Osteocyte (in vitro differentiated cells): Measurements from ENCODE around the gene OR1L6. TPM values are rescaled to one million over a fixed set of nuclear protein-coding genes. Genes with fewer than 3 reads are reported as not detected.

Experiments
- DNase-seq: peaks from one replicate; pipeline ENCODE4 v3.0.0; 2021; ENCODE audit warnings: mixed read lengths; ENCODE audit not compliant: unreplicated experiment; ENCODE audit errors: extremely low spot score
- H3K27ac Mint-ChIP-seq: one replicate; pipeline ENCODE4 v1.8.0; 2021; ENCODE audit warnings: mild to moderate bottlenecking, mixed read lengths; ENCODE audit not compliant: unreplicated experiment
- H3K27me3 Mint-ChIP-seq: one replicate; pipeline ENCODE4 v1.8.0; 2021; ENCODE audit warnings: mixed read lengths; ENCODE audit not compliant: unreplicated experiment
- H3K36me3 Mint-ChIP-seq: one replicate; pipeline ENCODE4 v1.8.0; 2021; ENCODE audit warnings: mixed read lengths; ENCODE audit not compliant: unreplicated experiment
- H3K4me1 Mint-ChIP-seq: one replicate; pipeline ENCODE4 v1.8.0; 2021; ENCODE audit warnings: mixed read lengths; ENCODE audit not compliant: unreplicated experiment
- H3K4me3 Mint-ChIP-seq: one replicate; pipeline ENCODE4 v1.8.0; 2021; ENCODE audit warnings: mild to moderate bottlenecking, moderate library complexity, mixed read lengths; ENCODE audit not compliant: unreplicated experiment
- H3K9me3 Mint-ChIP-seq: one replicate; pipeline ENCODE4 v1.8.0; 2021; ENCODE audit warnings: mixed read lengths; ENCODE audit not compliant: unreplicated experiment
- long read RNA-seq: library from polyadenylated mRNA; unstranded; transcript quantifications from one replicate; pipeline ENCODE4 v2.0.0, GENCODE V29; 2021
- total RNA-seq: library from RNA; stranded (reverse); gene quantifications from 2 replicates; pipeline ENCODE4 v1.2.1, GENCODE V29; 2021
- TF ChIP-seq, protein P1 (sequence below): fragments of 200-600 bp; sonication (generic); IDR thresholded peaks from 2 replicates; pipeline ENCODE4 v1.5.0; 2021; ENCODE audit warnings: antibody characterized with exemption, mild to moderate bottlenecking, moderate library complexity

Gene OR1L6, protein sequence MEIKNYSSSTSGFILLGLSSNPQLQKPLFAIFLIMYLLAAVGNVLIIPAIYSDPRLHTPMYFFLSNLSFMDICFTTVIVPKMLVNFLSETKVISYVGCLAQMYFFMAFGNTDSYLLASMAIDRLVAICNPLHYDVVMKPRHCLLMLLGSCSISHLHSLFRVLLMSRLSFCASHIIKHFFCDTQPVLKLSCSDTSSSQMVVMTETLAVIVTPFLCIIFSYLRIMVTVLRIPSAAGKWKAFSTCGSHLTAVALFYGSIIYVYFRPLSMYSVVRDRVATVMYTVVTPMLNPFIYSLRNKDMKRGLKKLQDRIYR
- total RNA-seq = not detected in 2 replicates
- long read RNA-seq = 0 reads

DNA sequence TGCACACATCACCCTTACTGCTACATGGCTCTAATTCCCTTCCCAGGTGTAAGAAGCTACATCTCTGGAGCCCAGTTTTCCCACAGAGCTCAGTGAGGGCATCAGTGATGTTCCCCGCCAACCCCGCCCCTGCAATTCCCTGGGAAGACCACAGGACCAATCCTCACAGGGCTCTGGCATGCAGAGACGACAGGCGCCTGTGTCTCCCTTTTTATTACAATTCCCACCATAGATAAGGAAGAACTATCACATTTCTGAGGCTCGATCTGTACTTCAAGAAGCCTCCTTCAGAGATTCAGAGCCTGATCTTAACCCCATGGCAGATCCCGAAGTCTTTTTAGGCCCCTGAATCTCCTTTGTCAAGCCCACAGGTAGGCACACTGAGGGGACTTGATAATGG is at the start of gene OR1L6:
Gene OR1L6 (plus strand): TSS at position 301 of the 400 bp plus-strand sequence. CDS start 7,545 bp downstream, outside the sequence.
- Mint-ChIP-seq H3K9me3 (peaks cover 4% of the 10 kb centered on the region), H3K27me3 (peaks cover 13% of the 10 kb centered on the region), H3K4me1 (no peaks in the 10 kb centered on the region), H3K36me3 (no peaks in the 10 kb centered on the region), H3K4me3 (no peak within 1 kb of the TSS), H3K27ac (no peak within 1 kb of the TSS)
- DNase-seq = no peak
- TF ChIP-seq, protein P1, sequence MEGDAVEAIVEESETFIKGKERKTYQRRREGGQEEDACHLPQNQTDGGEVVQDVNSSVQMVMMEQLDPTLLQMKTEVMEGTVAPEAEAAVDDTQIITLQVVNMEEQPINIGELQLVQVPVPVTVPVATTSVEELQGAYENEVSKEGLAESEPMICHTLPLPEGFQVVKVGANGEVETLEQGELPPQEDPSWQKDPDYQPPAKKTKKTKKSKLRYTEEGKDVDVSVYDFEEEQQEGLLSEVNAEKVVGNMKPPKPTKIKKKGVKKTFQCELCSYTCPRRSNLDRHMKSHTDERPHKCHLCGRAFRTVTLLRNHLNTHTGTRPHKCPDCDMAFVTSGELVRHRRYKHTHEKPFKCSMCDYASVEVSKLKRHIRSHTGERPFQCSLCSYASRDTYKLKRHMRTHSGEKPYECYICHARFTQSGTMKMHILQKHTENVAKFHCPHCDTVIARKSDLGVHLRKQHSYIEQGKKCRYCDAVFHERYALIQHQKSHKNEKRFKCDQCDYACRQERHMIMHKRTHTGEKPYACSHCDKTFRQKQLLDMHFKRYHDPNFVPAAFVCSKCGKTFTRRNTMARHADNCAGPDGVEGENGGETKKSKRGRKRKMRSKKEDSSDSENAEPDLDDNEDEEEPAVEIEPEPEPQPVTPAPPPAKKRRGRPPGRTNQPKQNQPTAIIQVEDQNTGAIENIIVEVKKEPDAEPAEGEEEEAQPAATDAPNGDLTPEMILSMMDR = no peak

DNA sequence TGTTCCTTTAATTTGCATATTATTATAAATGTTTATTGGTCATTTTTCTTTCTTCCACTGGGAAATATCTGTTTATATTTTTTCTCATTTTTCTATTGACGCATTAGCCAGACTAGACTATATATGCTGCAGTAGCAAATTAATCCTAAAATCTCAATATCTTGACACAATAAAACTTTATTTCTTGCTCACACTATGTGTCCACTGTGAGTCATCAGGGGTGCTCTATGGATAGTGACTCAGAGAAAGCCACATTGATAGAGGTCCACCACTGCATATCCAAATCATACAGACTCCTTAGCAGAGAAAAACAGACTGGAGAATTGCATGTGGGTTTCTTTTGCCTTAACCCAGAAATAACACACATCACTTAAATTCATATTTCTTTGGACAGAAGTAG is 46.4 kb upstream of the OR1L6 start:
- Mint-ChIP-seq H3K36me3 (no peaks in the 10 kb centered on the region), H3K4me1 (no peaks in the 10 kb centered on the region), H3K4me3 (no peak overlapping the region), H3K27me3 (peaks cover 5% of the 10 kb centered on the region), H3K27ac (no peak overlapping the region), H3K9me3 (peaks cover 12% of the 10 kb centered on the region)
- TF ChIP-seq, protein P1 = no peak
- no peak for DNase-seq

DNA sequence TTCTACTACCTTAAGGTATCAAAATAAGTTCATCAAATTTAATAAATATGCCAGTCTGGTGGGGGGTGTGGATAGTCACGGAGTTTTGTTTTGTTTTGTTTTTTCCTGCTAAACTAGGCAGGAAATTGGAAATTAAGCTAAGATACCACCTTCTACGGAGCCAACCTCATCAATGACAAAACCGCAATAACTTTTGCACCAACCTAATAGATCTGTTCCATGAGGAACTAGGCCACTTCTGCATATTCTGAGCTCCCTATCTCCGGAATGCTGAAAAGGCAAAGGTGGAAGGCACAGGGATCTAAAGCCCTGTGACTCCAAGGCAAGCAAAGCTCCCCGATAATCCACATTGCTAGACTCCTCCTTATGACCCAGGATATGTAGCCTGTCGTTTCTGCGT is 24.1 kb upstream of the OR1L6 start:
- Mint-ChIP-seq H3K27me3 (peaks cover 2% of the 10 kb centered on the region), H3K36me3 (no peaks in the 10 kb centered on the region), H3K4me3 (no peak overlapping the region), H3K4me1 (no peaks in the 10 kb centered on the region), H3K27ac (no peak overlapping the region), H3K9me3 (peaks cover 13% of the 10 kb centered on the region)
- DNase-seq = no peak
- TF ChIP-seq, protein P1 = no peak

DNA sequence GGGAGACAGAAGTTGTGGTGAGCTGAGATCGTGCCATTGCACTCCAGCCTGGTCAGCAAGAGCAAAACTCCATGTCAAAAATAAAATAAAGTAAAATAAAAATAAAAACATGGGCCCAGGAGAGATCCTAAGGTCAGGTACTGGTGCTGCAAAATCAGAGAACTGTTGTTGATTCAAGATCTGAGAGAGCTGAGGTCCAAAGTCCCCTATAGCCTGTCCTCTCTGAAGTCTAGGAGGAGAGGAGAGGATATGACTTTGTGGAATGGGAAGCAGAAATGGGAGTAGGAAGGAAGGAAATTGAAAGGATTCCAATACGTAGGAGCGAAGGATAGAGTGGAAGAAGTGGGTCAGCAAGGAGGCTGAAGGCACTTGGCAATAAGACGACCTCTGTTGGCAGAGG is 22.9 kb upstream of the OR1L6 start:
- H3K27me3 Mint-ChIP-seq = peaks cover 5% of the 10 kb centered on the region
- H3K36me3 Mint-ChIP-seq = no peaks in the 10 kb centered on the region
- TF ChIP-seq, protein P1 = no peak
- H3K4me1 Mint-ChIP-seq = no peaks in the 10 kb centered on the region
- H3K27ac Mint-ChIP-seq = no peak overlapping the region
- H3K9me3 Mint-ChIP-seq = peaks cover 23% of the 10 kb centered on the region
- H3K4me3 Mint-ChIP-seq = no peak overlapping the region
- DNase-seq = no peak

DNA sequence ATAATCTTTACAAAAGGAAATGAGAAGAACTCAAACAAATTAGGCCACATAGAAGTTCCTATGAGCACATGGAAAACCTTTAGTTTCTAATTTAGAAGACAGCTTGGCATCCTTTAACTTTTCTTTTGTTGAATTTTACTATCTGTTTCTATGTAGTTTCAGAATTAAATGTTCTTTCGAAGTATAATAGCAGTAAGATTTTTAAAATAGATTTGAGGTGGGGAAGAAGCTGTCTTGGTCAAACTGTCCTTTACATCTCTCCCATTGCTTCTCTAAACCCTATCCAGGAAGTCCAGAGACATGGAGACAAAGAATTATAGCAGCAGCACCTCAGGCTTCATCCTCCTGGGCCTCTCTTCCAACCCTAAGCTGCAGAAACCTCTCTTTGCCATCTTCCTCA is 18.4 kb upstream of the OR1L6 start, which contains the start of gene OR1L4:
Gene OR1L4 (plus strand): TSS at position 301 of the 400 bp plus-strand sequence. CDS start 0 bp downstream, at position 301.
- TF ChIP-seq, protein P1 = no peak
- Mint-ChIP-seq H3K36me3 (peaks cover 3% of the 10 kb centered on the region), H3K4me1 (no peaks in the 10 kb centered on the region), H3K27me3 (peaks cover 5% of the 10 kb centered on the region), H3K27ac (no peak within 1 kb of the TSS), H3K4me3 (no peak within 1 kb of the TSS), H3K9me3 (peaks cover 34% of the 10 kb centered on the region)
- DNase-seq = no peak
